OCI-LY1 (cell line): ENCODE data around the gene TBC1D5.

Experiments used
- H2AFZ ChIP-seq: fragments of 200-600 bp; sonication (generic), shearing (Covaris generic); 2 replicates; pipeline ENCODE4 v1.6.0; 2014; ENCODE audit warnings: antibody characterized with exemption, mild to moderate bottlenecking, low read length
- H3F3A ChIP-seq: fragments of 200-600 bp; sonication (generic), shearing (Covaris generic); 2 replicates; pipeline ENCODE4 v1.6.0; 2014; ENCODE audit warnings: mild to moderate bottlenecking, antibody characterized with exemption, low read length, moderate library complexity; ENCODE audit not compliant: insufficient read depth
- H3K27ac ChIP-seq: fragments of 200-600 bp; sonication (generic); 2 replicates; pipeline ENCODE4 v1.5.1; 2014; ENCODE audit warnings: low read length, mixed run types, mild to moderate bottlenecking, low read depth; ENCODE audit not compliant: poor library complexity, severe bottlenecking
- H3K27me3 ChIP-seq: fragments of 200-600 bp; sonication (generic); 2 replicates; pipeline ENCODE4 v1.6.0; 2014; ENCODE audit warnings: antibody characterized with exemption, mild to moderate bottlenecking, low read length, moderate library complexity; ENCODE audit not compliant: insufficient read depth
- H3K36me3 ChIP-seq: fragments of 200-600 bp; sonication (generic); 2 replicates; pipeline ENCODE4 v1.6.1; 2014; ENCODE audit warnings: mild to moderate bottlenecking, antibody characterized with exemption, low read length, moderate library complexity, mixed read lengths; ENCODE audit not compliant: insufficient read depth
- H3K4me1 ChIP-seq: fragments of 200-600 bp; sonication (generic); 2 replicates; pipeline ENCODE4 v1.5.1; 2014; ENCODE audit warnings: mild to moderate bottlenecking, low read length, moderate library complexity; ENCODE audit not compliant: insufficient read depth, severe bottlenecking
- H3K4me2 ChIP-seq: fragments of 200-600 bp; sonication (generic), shearing (Covaris generic); 2 replicates; pipeline ENCODE4 v1.6.1; 2014; ENCODE audit warnings: low read length
- H3K4me3 ChIP-seq: fragments of 200-600 bp; sonication (generic); 2 replicates; pipeline ENCODE4 v1.5.1; 2014; ENCODE audit warnings: low read length, low read depth, mild to moderate bottlenecking, mixed read lengths; ENCODE audit not compliant: poor library complexity, severe bottlenecking
- H3K79me2 ChIP-seq: fragments of 200-600 bp; shearing (Covaris generic); 2 replicates; pipeline ENCODE4 v1.6.1; 2016; ENCODE audit warnings: mixed run types, low read length, mixed read lengths; ENCODE audit not compliant: insufficient read depth
- H3K9ac ChIP-seq: fragments of 200-600 bp; sonication (generic), shearing (Covaris generic); 2 replicates; pipeline ENCODE4 v1.6.1; 2014; ENCODE audit warnings: mild to moderate bottlenecking, low read length, mixed read lengths
- H3K9me2 ChIP-seq: fragments of 200-600 bp; sonication (generic), shearing (Covaris generic); 2 replicates; pipeline ENCODE4 v1.6.1; 2014; ENCODE audit warnings: low read depth, mild to moderate bottlenecking, low read length, mixed read lengths
- H3K9me3 ChIP-seq: fragments of 200-600 bp; shearing (Covaris generic); 2 replicates; pipeline ENCODE4 v1.6.1; 2014; ENCODE audit warnings: low read length, mixed read lengths
- H4K20me1 ChIP-seq: fragments of 200-600 bp; sonication (generic), shearing (Covaris generic); 2 replicates; pipeline ENCODE4 v1.6.0; 2016; ENCODE audit warnings: mild to moderate bottlenecking, low read length; ENCODE audit not compliant: insufficient read depth
- CTCF ChIP-seq: fragments of 200-600 bp; sonication (generic), shearing (Covaris generic); IDR thresholded peaks from 2 replicates; pipeline ENCODE4 v1.5.1; 2017; ENCODE audit warnings: mild to moderate bottlenecking, antibody characterized with exemption, low read length, moderate library complexity, mixed read lengths
- EZH2 ChIP-seq: fragments of 200-600 bp; sonication (generic), shearing (Covaris generic); IDR thresholded peaks from 2 replicates; pipeline ENCODE4 v1.8.0; 2017; ENCODE audit warnings: borderline replicate concordance, mixed run types, mild to moderate bottlenecking, antibody characterized with exemption, low read length, moderate library complexity, mixed read lengths

TBC1D5 gene

GRCh38 chr3:17404548-17404947, 337.9 kb downstream of the TBC1D5 start:
- no peak overlapping the region for H3K4me2 ChIP-seq
- H3K9me3 ChIP-seq, result no peaks in the 10 kb centered on the region
- H3K4me3 ChIP-seq, result no peak overlapping the region
- H2AFZ ChIP-seq, result no peak overlapping the region
- no peak overlapping the region for H3K27ac ChIP-seq
- H3K79me2 ChIP-seq, result no peaks in the 10 kb centered on the region
- no peaks in the 10 kb centered on the region for H3K9me2 ChIP-seq
- H3K27me3 ChIP-seq, result no peaks in the 10 kb centered on the region
- H4K20me1 ChIP-seq, result no peaks in the 10 kb centered on the region
- H3F3A ChIP-seq, result no peaks in the 10 kb centered on the region; the same call in 1 of the 2 replicates
- peaks cover 5% of the 10 kb centered on the region for H3K4me1 ChIP-seq
- peaks cover 5% of the 10 kb centered on the region; the same call in 1 of the 2 replicates for H3K36me3 ChIP-seq
- TF ChIP-seq CTCF, result no peak
- no peak overlapping the region for H3K9ac ChIP-seq

GRCh38 chr3:17402442-17402841, 340.0 kb downstream of the TBC1D5 start:
- Histone ChIP-seq H4K20me1 (no peaks in the 10 kb centered on the region), H3K79me2 (no peaks in the 10 kb centered on the region), H3K36me3 (peaks cover 5% of the 10 kb centered on the region; the same call in 1 of the 2 replicates), H3K4me1 (peaks cover 13% of the 10 kb centered on the region), H3K9me2 (no peaks in the 10 kb centered on the region), H3K27me3 (no peaks in the 10 kb centered on the region), H3K9me3 (no peaks in the 10 kb centered on the region), H3K27ac (no peak overlapping the region), H3K9ac (no peak overlapping the region), H2AFZ (no peak overlapping the region), H3K4me2 (no peak overlapping the region), H3K4me3 (no peak overlapping the region), H3F3A (no peaks in the 10 kb centered on the region; the same call in 1 of the 2 replicates)
- no peak for TF ChIP-seq EZH2
- TF ChIP-seq CTCF, result no peak

- H2AFZ ChIP-seq, result no peak overlapping the region
- H3K9me2 ChIP-seq, result no peaks in the 10 kb centered on the region
- peaks cover 5% of the 10 kb centered on the region; the same call in 1 of the 2 replicates for H3K36me3 ChIP-seq
- no peaks in the 10 kb centered on the region for H3K27me3 ChIP-seq
- H3K4me1 ChIP-seq, result peaks cover 13% of the 10 kb centered on the region
- no peak overlapping the region for H3K9ac ChIP-seq
- no peaks in the 10 kb centered on the region; the same call in 1 of the 2 replicates for H3F3A ChIP-seq
- TF ChIP-seq CTCF (no peak), EZH2 (no peak)
- no peaks in the 10 kb centered on the region for H3K9me3 ChIP-seq
- H3K79me2 ChIP-seq, result no peaks in the 10 kb centered on the region
- H3K4me2 ChIP-seq, result no peak overlapping the region
- no peaks in the 10 kb centered on the region for H4K20me1 ChIP-seq
- H3K4me3 ChIP-seq, result no peak overlapping the region
- no peak overlapping the region for H3K27ac ChIP-seq
Observed at GRCh38 chr3:17401912-17402311, 340.5 kb downstream of the TBC1D5 start.
